Measurements from ENCODE around the gene SORBS1.
A peak's percentile ranks its signal among the peaks of the same experiment; 100 is the strongest.

DNA sequence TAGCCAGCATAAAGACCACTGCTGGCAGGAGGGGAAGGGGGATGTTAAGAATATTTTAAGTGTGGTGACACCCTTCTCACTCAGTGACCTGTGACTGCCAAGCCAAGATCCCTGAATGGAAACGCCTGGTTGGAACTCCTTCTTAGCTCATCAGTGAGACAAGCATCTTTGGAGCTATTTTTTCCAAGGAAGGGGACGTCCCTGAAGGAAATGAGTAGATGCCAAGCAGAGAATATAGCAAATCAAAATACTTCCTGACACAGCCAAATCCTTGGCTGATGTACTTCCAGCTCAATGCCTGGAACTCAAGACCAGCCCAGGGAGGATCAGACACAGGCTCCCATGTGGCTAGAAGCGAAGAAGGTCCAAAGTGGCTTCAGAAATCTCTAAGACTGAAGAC lies 82.2 kb downstream of the SORBS1 start:
- TF ChIP-seq EP300 (IDR thresholded peaks at IDR 0.05), result peak; percentile 51
- TF ChIP-seq, protein P1, sequence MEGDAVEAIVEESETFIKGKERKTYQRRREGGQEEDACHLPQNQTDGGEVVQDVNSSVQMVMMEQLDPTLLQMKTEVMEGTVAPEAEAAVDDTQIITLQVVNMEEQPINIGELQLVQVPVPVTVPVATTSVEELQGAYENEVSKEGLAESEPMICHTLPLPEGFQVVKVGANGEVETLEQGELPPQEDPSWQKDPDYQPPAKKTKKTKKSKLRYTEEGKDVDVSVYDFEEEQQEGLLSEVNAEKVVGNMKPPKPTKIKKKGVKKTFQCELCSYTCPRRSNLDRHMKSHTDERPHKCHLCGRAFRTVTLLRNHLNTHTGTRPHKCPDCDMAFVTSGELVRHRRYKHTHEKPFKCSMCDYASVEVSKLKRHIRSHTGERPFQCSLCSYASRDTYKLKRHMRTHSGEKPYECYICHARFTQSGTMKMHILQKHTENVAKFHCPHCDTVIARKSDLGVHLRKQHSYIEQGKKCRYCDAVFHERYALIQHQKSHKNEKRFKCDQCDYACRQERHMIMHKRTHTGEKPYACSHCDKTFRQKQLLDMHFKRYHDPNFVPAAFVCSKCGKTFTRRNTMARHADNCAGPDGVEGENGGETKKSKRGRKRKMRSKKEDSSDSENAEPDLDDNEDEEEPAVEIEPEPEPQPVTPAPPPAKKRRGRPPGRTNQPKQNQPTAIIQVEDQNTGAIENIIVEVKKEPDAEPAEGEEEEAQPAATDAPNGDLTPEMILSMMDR (IDR thresholded peaks at IDR 0.05), result no peak

Data from suprapubic skin (tissue), 3 donors.